ENCODE measurements around the gene DGKD.

- TF ChIP-seq, protein P1, sequence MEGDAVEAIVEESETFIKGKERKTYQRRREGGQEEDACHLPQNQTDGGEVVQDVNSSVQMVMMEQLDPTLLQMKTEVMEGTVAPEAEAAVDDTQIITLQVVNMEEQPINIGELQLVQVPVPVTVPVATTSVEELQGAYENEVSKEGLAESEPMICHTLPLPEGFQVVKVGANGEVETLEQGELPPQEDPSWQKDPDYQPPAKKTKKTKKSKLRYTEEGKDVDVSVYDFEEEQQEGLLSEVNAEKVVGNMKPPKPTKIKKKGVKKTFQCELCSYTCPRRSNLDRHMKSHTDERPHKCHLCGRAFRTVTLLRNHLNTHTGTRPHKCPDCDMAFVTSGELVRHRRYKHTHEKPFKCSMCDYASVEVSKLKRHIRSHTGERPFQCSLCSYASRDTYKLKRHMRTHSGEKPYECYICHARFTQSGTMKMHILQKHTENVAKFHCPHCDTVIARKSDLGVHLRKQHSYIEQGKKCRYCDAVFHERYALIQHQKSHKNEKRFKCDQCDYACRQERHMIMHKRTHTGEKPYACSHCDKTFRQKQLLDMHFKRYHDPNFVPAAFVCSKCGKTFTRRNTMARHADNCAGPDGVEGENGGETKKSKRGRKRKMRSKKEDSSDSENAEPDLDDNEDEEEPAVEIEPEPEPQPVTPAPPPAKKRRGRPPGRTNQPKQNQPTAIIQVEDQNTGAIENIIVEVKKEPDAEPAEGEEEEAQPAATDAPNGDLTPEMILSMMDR (IDR thresholded peaks at IDR 0.05): no peak
- no peak for TF ChIP-seq EZH2 (IDR thresholded peaks at IDR 0.05; ENCODE audit: borderline replicate concordance, insufficient read depth, low read depth, low read length, poor library complexity, severe bottlenecking)
These were observed 87.7 kb downstream of the DGKD start for GRCh38 chr2:233442028-233442310.
